Rectal smooth muscle tissue (tissue), 1 donor: ENCODE measurements around the gene SLC30A5.
"Not testable (repeated sequence)": the region's sequence is repeated elsewhere in the genome, so short reads cannot be mapped to it uniquely, and the experiment has no call there.

ENCODE experiments used
- H3K27ac ChIP-seq: one replicate; pipeline ENCODE4 v1.7.0; 2013; ENCODE audit warnings: low read depth, low read length, inconsistent platforms
- H3K27me3 ChIP-seq: one replicate; pipeline ENCODE4 v1.7.0; 2013; ENCODE audit warnings: low read length; ENCODE audit not compliant: control insufficient read depth, insufficient read depth
- H3K36me3 ChIP-seq: one replicate; pipeline ENCODE4 v1.7.0; 2013; ENCODE audit warnings: low read length; ENCODE audit not compliant: control insufficient read depth, insufficient read depth
- H3K4me1 ChIP-seq: one replicate; pipeline ENCODE4 v1.7.0; 2013; ENCODE audit warnings: low read length; ENCODE audit not compliant: control insufficient read depth, insufficient read depth
- H3K4me3 ChIP-seq: one replicate; pipeline ENCODE4 v1.7.0; 2013; ENCODE audit warnings: low read length
- H3K9ac ChIP-seq: one replicate; pipeline ENCODE4 v1.7.0; 2013; ENCODE audit warnings: low read length

The SLC30A5 gene

DNA sequence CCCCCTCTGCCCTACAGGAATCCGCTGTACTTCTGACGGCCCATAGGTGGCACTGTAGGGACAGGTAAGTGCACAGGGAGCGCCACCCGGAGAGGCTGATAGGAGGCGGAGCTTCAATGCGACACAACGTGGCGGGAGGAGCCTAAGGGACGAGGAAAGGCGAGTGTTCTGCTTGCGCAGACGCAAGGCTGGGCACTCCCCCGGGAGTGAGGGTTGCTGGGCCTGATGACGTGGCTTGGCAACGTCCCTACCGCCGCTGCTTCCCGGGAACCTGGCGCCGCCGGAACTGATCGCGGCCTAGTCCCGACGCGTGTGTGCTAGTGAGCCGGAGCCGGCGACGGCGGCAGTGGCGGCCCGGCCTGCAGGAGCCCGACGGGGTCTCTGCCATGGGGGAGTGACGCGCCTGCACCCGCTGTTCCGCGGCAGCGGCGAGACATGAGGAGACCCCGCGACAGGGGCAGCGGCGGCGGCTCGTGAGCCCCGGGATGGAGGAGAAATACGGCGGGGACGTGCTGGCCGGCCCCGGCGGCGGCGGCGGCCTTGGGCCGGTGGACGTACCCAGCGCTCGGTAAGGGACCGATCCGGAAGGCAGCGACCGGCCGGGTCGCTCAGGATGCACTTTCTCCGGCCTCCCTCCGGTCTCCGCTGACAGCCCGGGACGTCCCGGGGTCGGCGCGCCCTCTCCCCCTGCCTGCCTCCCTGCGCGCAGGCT lies at the start of gene SLC30A5:
TSS of gene SLC30A5 (plus strand) at position 244 of the 712 bp plus-strand sequence. CDS start at position 486, 242 bp downstream.
- Histone ChIP-seq H3K4me1 (peaks cover 7% of the 10 kb centered on the region), H3K9ac (peak within 1 kb of the TSS; percentile 94), H3K27me3 (no peaks in the 10 kb centered on the region), H3K36me3 (no peaks in the 10 kb centered on the region), H3K4me3 (peak within 1 kb of the TSS; percentile 82), H3K27ac (peak within 1 kb of the TSS; percentile 90)

DNA sequence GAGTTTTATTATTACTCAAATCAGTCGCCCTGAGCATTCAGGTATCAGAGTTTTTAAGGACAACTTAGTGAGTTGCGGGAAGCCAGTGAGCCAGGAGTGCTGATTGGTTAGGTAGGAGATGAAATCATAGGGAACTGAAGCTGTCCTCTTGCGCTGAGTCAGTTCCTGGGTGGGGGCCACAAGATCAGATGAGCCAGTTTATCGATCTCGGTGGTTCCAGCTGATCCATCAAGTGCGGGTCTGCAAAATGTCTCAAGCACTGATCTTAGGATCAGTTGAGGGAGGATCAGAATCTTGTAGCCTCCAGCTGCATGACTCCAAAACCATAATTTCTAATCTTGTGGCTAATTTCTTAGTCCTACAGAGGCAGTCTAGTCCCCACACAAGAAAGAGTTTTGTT lies 48.6 kb upstream of the SLC30A5 start:
- not testable (repeated sequence) for H3K4me3 ChIP-seq, H3K27ac ChIP-seq, H3K36me3 ChIP-seq, H3K4me1 ChIP-seq, H3K27me3 ChIP-seq, H3K9ac ChIP-seq

GRCh38 chr5:69046375-69046957 lies 47.3 kb upstream of the SLC30A5 start:
- Histone ChIP-seq H3K36me3 (no peaks in the 10 kb centered on the region), H3K4me3 (no peak overlapping the region), H3K4me1 (no peaks in the 10 kb centered on the region), H3K27me3 (no peaks in the 10 kb centered on the region), H3K9ac (no peak overlapping the region), H3K27ac (no peak overlapping the region)

- no peaks in the 10 kb centered on the region for H3K36me3 ChIP-seq
- no peak overlapping the region for H3K4me3 ChIP-seq
- no peak overlapping the region for H3K9ac ChIP-seq
- H3K27ac ChIP-seq, result no peak overlapping the region
- H3K27me3 ChIP-seq, result no peaks in the 10 kb centered on the region
- no peaks in the 10 kb centered on the region for H3K4me1 ChIP-seq
These were observed 45.6 kb upstream of the SLC30A5 start for GRCh38 chr5:69048230-69048629.

DNA sequence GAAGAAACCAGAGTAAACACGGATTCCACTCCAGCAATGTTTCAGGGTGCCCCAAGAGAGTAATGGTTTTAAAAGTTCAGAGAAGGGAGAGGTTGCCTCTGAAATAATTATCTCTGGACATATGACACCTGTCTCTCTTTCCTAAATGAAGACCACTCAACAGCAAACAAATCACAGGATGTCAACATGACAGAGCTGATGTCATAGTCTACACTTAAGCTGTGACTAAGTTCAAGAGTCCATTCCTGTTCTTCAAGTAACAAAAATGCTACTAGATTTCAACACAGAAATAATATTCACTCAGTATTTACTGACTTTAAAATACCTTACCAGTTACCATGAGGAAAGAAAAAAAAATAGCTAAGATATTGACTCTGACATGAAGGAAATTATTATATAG lies 44.7 kb upstream of the SLC30A5 start:
- no peak overlapping the region for H3K4me3 ChIP-seq
- no peak overlapping the region for H3K27ac ChIP-seq
- no peaks in the 10 kb centered on the region for H3K4me1 ChIP-seq
- no peaks in the 10 kb centered on the region for H3K27me3 ChIP-seq
- H3K9ac ChIP-seq, result no peak overlapping the region
- no peaks in the 10 kb centered on the region for H3K36me3 ChIP-seq

DNA sequence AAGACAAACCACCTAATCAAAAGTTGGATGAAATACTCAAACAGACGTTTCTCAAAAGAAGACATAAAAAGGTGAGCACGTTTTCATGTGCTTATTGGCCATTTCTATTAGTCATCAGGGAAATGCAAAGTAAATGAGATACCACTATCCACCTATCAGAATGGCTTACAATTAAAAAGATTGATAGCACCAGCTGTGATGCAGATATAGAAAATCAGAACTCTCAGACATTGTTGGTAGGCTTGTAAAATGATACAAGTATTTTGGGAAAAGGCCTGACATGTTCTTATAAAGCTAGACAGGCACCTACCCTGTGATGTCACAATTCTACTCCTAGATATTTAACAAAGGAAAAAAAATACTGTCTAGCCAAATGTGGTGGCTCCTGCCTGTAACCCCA lies 44.0 kb upstream of the SLC30A5 start:
- Histone ChIP-seq H3K27me3 (no peaks in the 10 kb centered on the region), H3K36me3 (no peaks in the 10 kb centered on the region), H3K27ac (no peak overlapping the region), H3K4me1 (no peaks in the 10 kb centered on the region), H3K9ac (no peak overlapping the region), H3K4me3 (no peak overlapping the region)

- Histone ChIP-seq H3K4me3 (no peak overlapping the region), H3K27ac (no peak overlapping the region), H3K4me1 (no peaks in the 10 kb centered on the region), H3K27me3 (no peaks in the 10 kb centered on the region), H3K36me3 (no peaks in the 10 kb centered on the region), H3K9ac (no peak overlapping the region)
These were observed 43.6 kb upstream of the SLC30A5 start for GRCh38 chr5:69050214-69050613.

- Histone ChIP-seq H3K9ac (no peak overlapping the region), H3K4me1 (no peaks in the 10 kb centered on the region), H3K27ac (no peak overlapping the region), H3K36me3 (no peaks in the 10 kb centered on the region), H3K27me3 (no peaks in the 10 kb centered on the region), H3K4me3 (no peak overlapping the region)
These were observed 41.6 kb upstream of the SLC30A5 start for GRCh38 chr5:69052181-69052580.

DNA sequence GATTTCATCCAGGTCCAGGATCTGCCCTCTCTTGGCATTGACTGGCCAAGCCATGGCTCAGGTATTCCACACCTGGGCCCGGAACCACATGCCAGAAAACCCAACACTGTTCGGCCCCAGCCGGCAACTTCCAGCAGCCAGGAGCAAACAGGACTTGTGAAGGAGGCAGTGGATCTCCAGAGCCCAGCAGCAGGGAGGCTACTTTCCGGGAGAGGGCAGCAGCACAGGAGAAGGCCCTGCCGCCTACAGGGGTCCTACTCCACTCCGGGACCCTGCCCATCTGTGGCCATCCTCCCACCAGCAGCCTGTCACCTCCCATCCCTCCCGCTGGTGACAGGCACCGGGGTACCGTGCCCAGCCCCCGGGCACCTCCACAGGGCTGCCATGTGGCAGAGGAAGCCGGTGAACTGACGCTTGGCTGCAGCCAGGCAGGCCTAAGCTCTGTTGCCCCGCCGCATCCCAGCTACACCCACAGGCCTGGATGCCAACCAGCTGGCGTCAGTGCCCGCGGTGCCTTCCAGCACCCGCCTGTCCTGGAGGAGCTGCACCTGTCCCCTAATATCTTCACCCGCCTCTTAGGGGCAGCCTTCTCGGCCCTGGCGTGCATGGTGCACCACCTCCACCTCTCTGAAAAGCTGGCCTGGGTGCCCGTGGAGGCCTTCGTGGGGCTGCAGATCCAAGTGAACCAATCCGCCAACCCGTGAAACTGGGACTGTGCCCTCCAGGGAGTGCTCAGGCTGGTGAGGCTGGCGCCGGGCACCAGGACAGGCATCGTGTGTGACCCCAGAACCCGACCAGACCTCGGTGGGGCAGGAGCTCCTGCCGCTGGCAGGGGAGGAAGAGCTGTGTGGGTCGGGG lies 18.9 kb upstream of the SLC30A5 start:
- no peaks in the 10 kb centered on the region for H3K27me3 ChIP-seq
- no peaks in the 10 kb centered on the region for H3K36me3 ChIP-seq
- H3K27ac ChIP-seq, result no peak overlapping the region
- no peak overlapping the region for H3K9ac ChIP-seq
- no peak overlapping the region for H3K4me3 ChIP-seq
- no peaks in the 10 kb centered on the region for H3K4me1 ChIP-seq

GRCh38 chr5:69075522-69076179 lies 18.2 kb upstream of the SLC30A5 start:
- Histone ChIP-seq H3K27ac (no peak overlapping the region), H3K27me3 (no peaks in the 10 kb centered on the region), H3K9ac (no peak overlapping the region), H3K4me3 (no peak overlapping the region), H3K36me3 (no peaks in the 10 kb centered on the region), H3K4me1 (no peaks in the 10 kb centered on the region)

DNA sequence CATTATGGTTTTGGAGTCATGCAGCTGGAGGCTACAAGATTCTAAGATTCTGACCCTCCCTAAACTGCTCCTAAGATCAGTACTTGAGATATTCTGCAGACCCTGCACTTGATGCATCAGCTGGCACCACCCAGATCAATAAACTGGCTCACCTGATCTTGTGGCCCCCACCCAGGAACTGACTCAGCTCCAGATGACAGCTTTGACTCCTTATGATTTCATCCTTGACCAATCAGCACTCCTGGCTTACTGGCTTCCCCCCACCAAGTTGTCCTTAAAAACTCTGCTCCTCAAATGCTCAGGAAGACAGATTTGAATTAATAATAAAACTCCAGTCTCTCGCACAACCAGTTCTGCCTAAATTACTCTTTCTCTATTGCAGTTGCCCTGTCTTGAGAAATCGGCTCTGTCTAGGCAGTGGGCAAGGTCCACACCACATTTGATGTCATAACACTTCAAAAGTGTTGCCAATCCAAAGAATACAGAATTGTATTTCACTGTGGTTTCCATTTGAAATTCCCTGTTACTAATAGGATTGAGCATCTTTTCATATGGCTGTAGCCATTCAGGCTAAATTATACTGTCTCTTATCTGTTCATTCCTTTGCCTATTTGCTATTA lies 14.8 kb upstream of the SLC30A5 start:
- no peak overlapping the region for H3K9ac ChIP-seq
- H3K36me3 ChIP-seq, result no peaks in the 10 kb centered on the region
- H3K27ac ChIP-seq, result no peak overlapping the region
- H3K4me3 ChIP-seq, result no peak overlapping the region
- H3K27me3 ChIP-seq, result no peaks in the 10 kb centered on the region
- no peaks in the 10 kb centered on the region for H3K4me1 ChIP-seq

- no peaks in the 10 kb centered on the region for H3K4me1 ChIP-seq
- no peaks in the 10 kb centered on the region for H3K27me3 ChIP-seq
- no peaks in the 10 kb centered on the region for H3K36me3 ChIP-seq
- H3K27ac ChIP-seq, result no peak overlapping the region
- no peak overlapping the region for H3K4me3 ChIP-seq
- H3K9ac ChIP-seq, result no peak overlapping the region
These were observed 14.3 kb upstream of the SLC30A5 start for GRCh38 chr5:69079556-69079955.
